HG03442 (cell line): ENCODE results near the gene GPD1.

ENCODE experiments used
- ATAC-seq: cut with Tn5 transposase; IDR thresholded peaks from one replicate; pipeline ENCODE4 v1.9.1; 2021; ENCODE audit warnings: mild to moderate bottlenecking, moderate library complexity; ENCODE audit not compliant: unreplicated experiment

GPD1 gene

GRCh38 chr12:50099302-50100008 is 4.4 kb upstream of the GPD1 start:
- ATAC-seq = no peak

DNA sequence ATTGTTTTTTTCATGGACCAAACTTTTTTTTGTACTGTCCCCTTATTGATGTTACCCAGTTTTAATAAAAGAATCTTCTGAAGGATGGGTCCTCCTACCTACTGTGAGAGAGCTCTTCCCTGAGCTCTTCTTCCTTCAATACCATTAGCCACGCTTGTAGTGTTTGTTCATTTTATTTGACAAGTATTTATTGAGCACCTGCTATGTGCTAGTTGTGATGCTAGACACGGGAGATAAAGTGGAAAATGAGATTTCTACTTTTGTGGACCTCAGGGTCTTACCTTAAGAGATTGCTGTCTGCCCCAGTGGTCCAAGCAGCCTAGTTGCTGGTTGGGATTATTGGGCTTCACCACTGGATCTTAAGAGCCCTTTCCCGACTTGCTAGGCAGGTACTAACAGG is 3.2 kb upstream of the GPD1 start:
- no peak for ATAC-seq

GRCh38 chr12:50101663-50102062 is 2.1 kb upstream of the GPD1 start:
- no peak for ATAC-seq

- ATAC-seq = no peak
These were observed 1.7 kb upstream of the GPD1 start for GRCh38 chr12:50102131-50102531.

GRCh38 chr12:50102646-50103309 is 1.0 kb upstream of the GPD1 start:
- no peak for ATAC-seq

DNA sequence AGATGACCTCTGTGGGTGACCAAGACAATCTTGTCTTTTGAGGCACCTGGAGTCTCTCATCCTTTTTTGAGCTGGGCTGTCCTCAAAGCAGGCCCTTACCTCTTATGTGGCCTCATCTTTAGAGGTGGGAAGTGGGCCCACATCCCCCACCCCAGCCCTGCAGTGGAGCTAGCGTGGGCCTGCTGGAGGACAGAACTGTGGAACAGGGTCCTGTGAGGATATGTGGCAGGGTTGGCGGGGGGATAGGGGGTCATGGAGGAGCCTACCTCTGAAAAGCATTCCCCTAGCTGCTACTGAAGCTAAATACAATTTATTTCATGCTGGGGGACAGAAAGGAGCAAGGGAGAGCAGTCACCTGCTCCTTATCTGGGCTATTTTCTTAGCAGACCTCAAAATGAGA is 457 bp upstream of the GPD1 start:
- no peak for ATAC-seq

DNA sequence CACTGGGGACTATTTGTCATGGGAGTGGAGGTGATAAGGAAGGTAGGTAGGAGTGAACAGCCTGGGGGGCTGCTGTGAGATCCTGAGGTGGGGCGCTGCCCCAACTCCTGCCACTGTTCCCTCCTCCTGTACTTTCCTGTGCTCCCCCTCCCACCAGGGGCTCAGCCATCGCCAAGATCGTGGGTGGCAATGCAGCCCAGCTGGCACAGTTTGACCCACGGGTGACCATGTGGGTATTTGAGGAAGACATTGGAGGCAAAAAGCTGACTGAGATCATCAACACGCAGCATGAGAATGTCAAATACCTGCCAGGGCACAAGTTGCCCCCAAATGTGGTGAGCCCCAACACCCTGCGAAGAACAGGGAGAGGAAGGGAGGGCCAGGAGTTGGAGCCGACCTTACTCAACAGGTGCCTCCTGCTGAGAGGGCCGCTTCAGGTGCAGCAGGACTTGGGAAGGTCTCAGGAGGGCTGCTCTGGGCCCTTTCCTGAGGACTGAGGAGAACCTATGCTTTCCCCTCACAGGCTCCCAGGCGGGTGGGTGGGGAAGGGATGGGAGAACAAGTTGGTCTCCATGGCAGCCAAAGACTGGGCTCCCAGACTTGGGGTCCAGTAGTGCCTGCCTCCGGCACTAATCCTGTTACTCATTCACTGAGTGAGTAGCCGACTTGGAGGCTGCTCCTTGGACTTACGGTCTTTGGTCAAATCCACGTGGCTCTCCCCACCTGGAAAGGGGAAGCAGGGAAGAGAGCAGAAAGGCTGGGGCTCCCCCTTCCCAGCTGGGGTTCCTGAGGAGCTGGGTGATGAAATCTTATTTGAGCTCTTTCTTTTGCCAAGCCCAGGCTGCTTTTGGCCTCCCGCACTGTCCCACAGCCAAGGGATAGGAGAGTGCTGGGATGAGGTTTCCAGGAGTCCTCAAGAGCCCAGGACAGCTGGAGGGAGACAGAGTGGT is 884 bp downstream of the GPD1 start:
- ATAC-seq = no peak

- no peak for ATAC-seq
These were observed 2.2 kb downstream of the GPD1 start for GRCh38 chr12:50105913-50106450.

DNA sequence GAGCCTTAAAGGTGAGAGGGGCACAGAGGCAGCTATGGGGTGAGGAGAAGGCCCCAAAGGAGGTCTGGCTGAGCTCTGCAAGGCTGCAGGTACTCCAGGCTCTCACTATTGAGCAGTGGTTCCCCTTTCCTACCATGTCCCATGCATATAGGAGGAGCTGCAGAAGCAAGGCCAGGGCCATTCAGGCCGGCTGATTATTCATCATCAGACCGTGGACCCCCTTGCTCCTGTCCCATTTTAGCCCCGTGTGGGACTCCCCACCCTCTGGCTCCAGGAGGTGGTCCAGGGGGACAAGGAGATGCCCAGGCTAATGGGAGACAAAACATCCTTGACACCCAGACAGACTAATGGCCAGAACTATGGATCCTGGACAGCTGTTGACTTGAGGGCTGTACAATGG is 3.1 kb downstream of the GPD1 start:
- ATAC-seq = no peak

DNA sequence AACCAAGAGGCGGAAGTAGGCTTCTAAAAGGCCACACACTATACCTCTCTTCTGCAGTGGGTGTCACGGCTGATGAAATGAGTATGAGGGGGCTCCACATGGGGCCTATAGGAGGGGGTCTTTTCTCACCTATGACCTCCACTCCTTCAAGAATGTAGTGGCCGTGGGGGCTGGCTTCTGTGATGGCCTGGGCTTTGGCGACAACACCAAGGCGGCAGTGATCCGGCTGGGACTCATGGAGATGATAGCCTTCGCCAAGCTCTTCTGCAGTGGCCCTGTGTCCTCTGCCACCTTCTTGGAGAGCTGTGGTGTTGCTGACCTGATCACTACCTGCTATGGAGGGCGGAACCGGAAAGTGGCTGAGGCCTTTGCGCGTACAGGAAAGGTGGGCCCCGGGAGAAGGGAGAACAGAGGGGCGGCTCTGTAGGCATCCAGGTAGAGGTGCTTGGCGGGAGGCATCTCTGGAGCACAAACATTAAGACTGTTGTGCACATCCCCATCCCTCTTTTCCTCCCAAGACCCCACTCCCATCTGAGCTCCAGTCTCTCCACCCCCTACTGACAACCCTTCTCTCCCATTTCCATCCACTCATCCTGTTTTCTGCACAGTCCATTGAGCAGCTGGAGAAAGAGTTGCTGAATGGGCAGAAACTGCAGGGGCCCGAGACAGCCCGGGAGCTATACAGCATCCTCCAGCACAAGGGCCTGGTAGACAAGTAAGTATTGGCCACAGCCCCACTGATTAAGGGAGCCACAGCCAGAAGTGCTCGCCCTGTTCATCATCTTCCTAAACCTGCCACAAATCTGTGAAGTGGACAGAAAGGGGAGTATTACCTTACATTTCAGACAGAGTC is 3.8 kb downstream of the GPD1 start:
- no peak for ATAC-seq

GRCh38 chr12:50109319-50109718 is 5.5 kb downstream of the GPD1 start:
- ATAC-seq = no peak

GRCh38 chr12:50110127-50110761 is 6.4 kb downstream of the GPD1 start:
- ATAC-seq = no peak

GRCh38 chr12:50110762-50111351 is 7.0 kb downstream of the GPD1 start:
- no peak for ATAC-seq

DNA sequence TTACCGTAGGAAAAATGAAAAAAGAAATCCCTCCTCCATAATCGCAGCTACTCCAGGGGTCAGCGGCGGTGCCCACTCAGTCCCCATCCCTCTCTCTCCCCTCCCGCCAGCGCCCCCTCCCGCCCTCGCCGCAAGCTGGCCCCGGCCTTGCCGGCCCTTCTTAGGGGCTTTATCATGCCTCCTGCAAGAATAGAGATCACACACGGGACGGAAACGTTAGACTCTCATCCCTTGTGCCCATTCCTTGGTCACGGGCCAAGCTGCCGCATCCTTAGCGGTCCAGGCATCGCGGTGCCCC is 7.5 kb downstream of the GPD1 start:
- no peak for ATAC-seq

DNA sequence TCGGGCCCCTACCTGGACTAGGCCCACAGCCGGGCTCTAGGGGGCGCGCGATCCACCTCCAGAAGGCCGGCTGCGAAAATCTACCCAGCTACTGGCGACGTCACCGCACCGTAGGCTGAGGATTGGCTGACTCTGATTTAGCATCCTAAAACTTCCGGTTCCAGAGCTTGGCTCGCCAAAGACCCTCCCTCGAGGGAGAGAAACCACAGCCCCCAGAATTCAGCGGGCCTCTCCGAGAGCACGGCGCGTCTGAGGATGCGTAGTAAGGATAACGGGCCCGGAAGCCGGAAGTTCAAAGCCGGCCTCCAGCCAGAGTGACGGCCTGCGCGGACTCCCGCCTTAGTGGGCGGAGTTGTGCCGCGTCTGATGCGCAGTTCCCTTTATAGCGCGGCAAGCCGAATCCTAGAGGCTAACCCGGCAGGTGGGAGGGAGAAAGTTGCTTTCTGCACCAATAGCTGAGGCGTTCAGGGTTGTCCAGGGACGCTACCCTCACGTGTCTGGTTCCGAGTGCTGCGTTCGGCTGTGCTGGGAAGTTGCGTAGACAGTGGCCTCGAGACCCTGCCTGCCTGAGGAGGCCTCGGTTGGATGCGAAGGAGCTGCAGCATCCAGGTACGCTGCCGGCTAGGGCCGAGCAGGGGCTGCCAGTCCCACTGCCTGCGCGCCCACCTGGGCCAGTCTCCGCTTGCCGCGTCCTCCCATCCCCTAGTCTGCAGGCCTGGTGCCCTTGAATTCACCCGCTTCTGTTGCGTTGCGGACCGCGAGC is 8.1 kb downstream of the GPD1 start, which contains the start of gene COX14:
TSS of gene COX14 (plus strand) at position 544 of the 763 bp plus-strand sequence. CDS start 7,808 bp downstream, outside the sequence.
- peak; percentile 80 for ATAC-seq

GRCh38 chr12:50112456-50113218 is 8.8 kb downstream of the GPD1 start:
- peak; percentile 3 for ATAC-seq

GRCh38 chr12:50117057-50117622 is 13.3 kb downstream of the GPD1 start:
- no peak for ATAC-seq

DNA sequence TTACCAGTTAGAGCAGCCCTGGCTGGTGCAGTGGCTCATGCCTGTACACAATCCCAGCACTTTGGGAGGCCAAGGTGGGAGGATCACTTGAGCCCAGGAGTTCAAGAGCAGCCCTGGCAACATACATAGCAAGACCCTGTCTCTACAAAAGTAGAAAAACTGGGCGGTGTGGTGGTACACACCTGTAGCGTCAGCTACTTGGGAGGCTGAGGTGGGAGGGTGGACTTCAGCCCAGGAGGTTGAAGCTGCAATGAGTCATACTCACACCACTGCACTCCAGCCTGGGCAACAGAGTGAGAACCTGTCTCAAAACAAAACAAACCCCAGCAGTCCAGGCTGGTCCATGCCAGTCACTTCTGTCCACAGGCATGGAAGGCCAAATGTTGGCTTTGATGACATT is 15.6 kb downstream of the GPD1 start:
- ATAC-seq = no peak
